ENCODE results near the gene DHRSX. TPM values are rescaled to one million over a fixed set of nuclear protein-coding genes. Genes with fewer than 3 reads are reported as not detected.

The DHRSX gene
- total and polyA plus RNA-seq, 2 of the 13 experiments (the other 11 are each of a cell fraction or from before 2014, with no cell fraction given), result 15.5 to 24.3 TPM

- no peak for TF ChIP-seq RFX5 (IDR thresholded peaks at IDR 0.05; ENCODE audit: low read depth, low read length)
- TF ChIP-seq EHMT2 (IDR thresholded peaks at IDR 0.05; ENCODE audit: borderline replicate concordance, low read depth, low read length), result 0 out of 2 replicates have a peak, but pooled peaks have one; percentile 25
- TF ChIP-seq TFDP2 (CRISPR knock-in tag; IDR thresholded peaks at IDR 0.05), result no peak
- no peak for TF ChIP-seq ZNF138 (CRISPR knock-in tag; IDR thresholded peaks at IDR 0.05; ENCODE audit: low read depth)
- no peak for TF ChIP-seq SIN3B (IDR thresholded peaks at IDR 0.05; ENCODE audit: low read length)
- TF ChIP-seq THAP11 (CRISPR knock-in tag; IDR thresholded peaks at IDR 0.05), result 0 out of 2 replicates have a peak, but pooled peaks have one; percentile 35
- 0 out of 2 replicates have a peak, but pooled peaks have one; percentile 9 for TF ChIP-seq CCDC6 (CRISPR knock-in tag; IDR thresholded peaks at IDR 0.05)
- TF ChIP-seq TRAFD1 (CRISPR knock-in tag; IDR thresholded peaks at IDR 0.05; ENCODE audit: borderline replicate concordance), result 0 out of 2 replicates have a peak, but pooled peaks have one; percentile 52
- TF ChIP-seq ATF3 (CRISPR knock-in tag; IDR thresholded peaks at IDR 0.05), result peak; percentile 70; the same call in 1 of the 2 replicates
- peak; percentile 53; the same call in 1 of the 2 replicates for TF ChIP-seq FOXK1 (CRISPR knock-in tag; IDR thresholded peaks at IDR 0.05; ENCODE audit: borderline replicate concordance, low read depth)
- no peak for TF ChIP-seq ZNF83 (CRISPR knock-in tag; IDR thresholded peaks at IDR 0.05; ENCODE audit: borderline replicate concordance)
- no peak for TF ChIP-seq MED8 (CRISPR knock-in tag; IDR thresholded peaks at IDR 0.05; ENCODE audit: insufficient replicate concordance)
- no peak for TF ChIP-seq ONECUT2 (CRISPR knock-in tag; IDR thresholded peaks at IDR 0.05)
- no peak for TF ChIP-seq ZNF879 (CRISPR knock-in tag; IDR thresholded peaks at IDR 0.05)
- TF ChIP-seq ZNF776 (CRISPR knock-in tag; IDR thresholded peaks at IDR 0.05), result no peak
- no peak for TF ChIP-seq ADNP (CRISPR knock-in tag; IDR thresholded peaks at IDR 0.05)
- peak; percentile 29; the same call in 1 of the 2 replicates for TF ChIP-seq ZNF281 (CRISPR knock-in tag; IDR thresholded peaks at IDR 0.05; ENCODE audit: borderline replicate concordance)
- no peak for TF ChIP-seq ZNF205 (CRISPR knock-in tag; IDR thresholded peaks at IDR 0.05)
- no peak for TF ChIP-seq SOX6 (IDR thresholded peaks at IDR 0.05)
- TF ChIP-seq SOX6 (CRISPR knock-in tag; IDR thresholded peaks at IDR 0.05), result peak; percentile 61; the same call in 1 of the 2 replicates
- TF ChIP-seq ZBTB37 (CRISPR knock-in tag; IDR thresholded peaks at IDR 0.05), result 0 out of 2 replicates have a peak, but pooled peaks have one; percentile 17
- TF ChIP-seq NFE2 (CRISPR knock-in tag; IDR thresholded peaks at IDR 0.05), result no peak
- no peak for TF ChIP-seq NR2C2 (CRISPR knock-in tag; IDR thresholded peaks at IDR 0.05; ENCODE audit: borderline replicate concordance)
Measured at GRCh38 chrX:2497961-2498780, 2.6 kb downstream of the DHRSX start (continued).

Data from HepG2 (cell line).